Measurements from ENCODE around the gene PTK6. TPM values are rescaled to one million over a fixed set of nuclear protein-coding genes. Genes with fewer than 3 reads are reported as not detected.

Gene PTK6
- total and polyA plus RNA-seq, 4 donors: 0.10 to 4.6 (median 0.25) TPM

- DNase-seq (peak; percentile 51 to 76), ATAC-seq (ENCODE audit: low FRiP score) (no peak)
- intact Hi-C loops (cut with DNase I): loop anchor here in 1 of 2 donors (5.0 to 10.0 kb wide), 3 partner anchors 120 to 327 kb away; partner anchors contain the start of genes ABHD16B, RTEL1 and STMN3
- Histone ChIP-seq H3K36me3 (ENCODE audit: control insufficient read depth in 1 of 2, insufficient read depth in 2 of 2, low read length in 1 of 2) (no peaks in the 10 kb centered on the region), H3K27ac (ENCODE audit: low read depth in 1 of 2, low read length in 2 of 2) (no peak overlapping the region), H3K9me3 (ENCODE audit: control insufficient read depth, low read length) (no peaks in the 10 kb centered on the region), H3K4me3 (ENCODE audit: low read length in 2 of 2) (no peak overlapping the region), H3K4me1 (ENCODE audit: control insufficient read depth in 1 of 2, insufficient read depth in 2 of 2, low read length in 2 of 2) (no peaks in the 10 kb centered on the region), H3K27me3 (ENCODE audit: control insufficient read depth in 1 of 2, insufficient read depth in 2 of 2, low read length in 1 of 2) (no peaks in the 10 kb centered on the region)
- WGBS, 2 donors: 47 to 48% methylated on average over 48 to 49 of the region's 49 CpGs
Observed at GRCh38 chr20:63534831-63535651, 2.1 kb downstream of the PTK6 start.

- no peaks in the 10 kb centered on the region for H3K27me3 ChIP-seq (ENCODE audit: control insufficient read depth in 1 of 2, insufficient read depth in 2 of 2, low read length in 1 of 2)
- DNase-seq (peak; percentile 41 to 71), ATAC-seq (ENCODE audit: low FRiP score) (no peak)
- no peak overlapping the region for H3K27ac ChIP-seq (ENCODE audit: low read depth in 1 of 2, low read length in 2 of 2)
- H3K9me3 ChIP-seq (ENCODE audit: control insufficient read depth, low read length): no peaks in the 10 kb centered on the region
- intact Hi-C loops (cut with DNase I): loop anchor here in 1 of 2 donors (10.0 kb wide), 2 partner anchors 120 to 240 kb away; partner anchors contain the start of genes RTEL1 and STMN3
- H3K36me3 ChIP-seq (ENCODE audit: control insufficient read depth in 1 of 2, insufficient read depth in 2 of 2, low read length in 1 of 2): no peaks in the 10 kb centered on the region
- H3K4me1 ChIP-seq (ENCODE audit: control insufficient read depth in 1 of 2, insufficient read depth in 2 of 2, low read length in 2 of 2): no peaks in the 10 kb centered on the region
- H3K4me3 ChIP-seq (ENCODE audit: low read length in 2 of 2): no peak overlapping the region
- WGBS, 2 donors: 42 to 44% methylated on average over 12 of the region's 12 CpGs
Observed at GRCh38 chr20:63534427-63534830, 2.7 kb downstream of the PTK6 start.

- ATAC-seq (ENCODE audit: low FRiP score) (no peak), DNase-seq (peak; percentile 50 to 72)
- WGBS, 2 donors: 63 to 69% methylated on average over 28 of the region's 28 CpGs
- Histone ChIP-seq H3K9me3 (ENCODE audit: control insufficient read depth, low read length) (no peaks in the 10 kb centered on the region), H3K4me1 (ENCODE audit: control insufficient read depth in 1 of 2, insufficient read depth in 2 of 2, low read length in 2 of 2) (no peaks in the 10 kb centered on the region), H3K36me3 (ENCODE audit: control insufficient read depth in 1 of 2, insufficient read depth in 2 of 2, low read length in 1 of 2) (no peaks in the 10 kb centered on the region), H3K27me3 (ENCODE audit: control insufficient read depth in 1 of 2, insufficient read depth in 2 of 2, low read length in 1 of 2) (no peaks in the 10 kb centered on the region), H3K4me3 (ENCODE audit: low read length in 2 of 2) (no peak overlapping the region), H3K27ac (ENCODE audit: low read depth in 1 of 2, low read length in 2 of 2) (no peak overlapping the region)
- intact Hi-C loops (cut with DNase I): loop anchor here in 1 of 2 donors (10.0 kb wide), 2 partner anchors 121 to 241 kb away; partner anchors contain the start of genes RTEL1 and STMN3
Observed at GRCh38 chr20:63533871-63534393, 3.2 kb downstream of the PTK6 start.

- Histone ChIP-seq H3K4me3 (ENCODE audit: low read length in 2 of 2) (no peak overlapping the region), H3K4me1 (ENCODE audit: control insufficient read depth in 1 of 2, insufficient read depth in 2 of 2, low read length in 2 of 2) (no peaks in the 10 kb centered on the region), H3K36me3 (ENCODE audit: control insufficient read depth in 1 of 2, insufficient read depth in 2 of 2, low read length in 1 of 2) (no peaks in the 10 kb centered on the region), H3K9me3 (ENCODE audit: control insufficient read depth, low read length) (no peaks in the 10 kb centered on the region), H3K27me3 (ENCODE audit: control insufficient read depth in 1 of 2, insufficient read depth in 2 of 2, low read length in 1 of 2) (no peaks in the 10 kb centered on the region), H3K27ac (ENCODE audit: low read depth in 1 of 2, low read length in 2 of 2) (no peak overlapping the region)
- 67 to 69% methylated on average over 14 of the region's 14 CpGs for WGBS, 2 donors
- intact Hi-C loops (cut with DNase I): loop anchor here in 1 of 2 donors (10.0 kb wide), 2 partner anchors 121 to 241 kb away; partner anchors contain the start of genes RTEL1 and STMN3
- DNase-seq: peak in 1 of 2 donors; percentile 62
- no peak for ATAC-seq (ENCODE audit: low FRiP score)
Observed at GRCh38 chr20:63533388-63533787, 3.8 kb downstream of the PTK6 start.

GRCh38 chr20:63532449-63532971, 4.7 kb downstream of the PTK6 start:
- no peaks in the 10 kb centered on the region for H3K27me3 ChIP-seq (ENCODE audit: control insufficient read depth in 1 of 2, insufficient read depth in 2 of 2, low read length in 1 of 2)
- no peaks in the 10 kb centered on the region for H3K9me3 ChIP-seq (ENCODE audit: control insufficient read depth, low read length)
- intact Hi-C loops (cut with DNase I): loop anchor here in 1 of 2 donors (10.0 kb wide), 2 partner anchors 122 to 242 kb away; partner anchors contain the start of genes RTEL1 and STMN3
- DNase-seq (peak in 1 of 2 donors; percentile 68), ATAC-seq (ENCODE audit: low FRiP score) (no peak)
- H3K27ac ChIP-seq (ENCODE audit: low read depth in 1 of 2, low read length in 2 of 2): no peak overlapping the region
- 78 to 84% methylated on average over 24 of the region's 24 CpGs for WGBS, 2 donors
- H3K4me1 ChIP-seq (ENCODE audit: control insufficient read depth in 1 of 2, insufficient read depth in 2 of 2, low read length in 2 of 2): no peaks in the 10 kb centered on the region
- H3K36me3 ChIP-seq (ENCODE audit: control insufficient read depth in 1 of 2, insufficient read depth in 2 of 2, low read length in 1 of 2): no peaks in the 10 kb centered on the region
- no peak overlapping the region for H3K4me3 ChIP-seq (ENCODE audit: low read length in 2 of 2)

GRCh38 chr20:63531686-63532448, 5.3 kb downstream of the PTK6 start:
- WGBS, 2 donors: 78 to 79% methylated on average over 27 of the region's 27 CpGs
- intact Hi-C loops (cut with DNase I): loop anchor here in 1 of 2 donors (10.0 kb wide), 2 partner anchors 123 to 243 kb away; partner anchors contain the start of genes RTEL1 and STMN3

GRCh38 chr20:63530788-63531160, 6.4 kb downstream of the PTK6 start:
- Histone ChIP-seq H3K4me1 (ENCODE audit: control insufficient read depth in 1 of 2, insufficient read depth in 2 of 2, low read length in 2 of 2) (no peaks in the 10 kb centered on the region), H3K27ac (ENCODE audit: low read depth in 1 of 2, low read length in 2 of 2) (no peak overlapping the region), H3K4me3 (ENCODE audit: low read length in 2 of 2) (no peak overlapping the region), H3K9me3 (ENCODE audit: control insufficient read depth, low read length) (no peaks in the 10 kb centered on the region), H3K27me3 (ENCODE audit: control insufficient read depth in 1 of 2, insufficient read depth in 2 of 2, low read length in 1 of 2) (no peaks in the 10 kb centered on the region), H3K36me3 (ENCODE audit: control insufficient read depth in 1 of 2, insufficient read depth in 2 of 2, low read length in 1 of 2) (no peaks in the 10 kb centered on the region)
- intact Hi-C loops (cut with DNase I): loop anchor here in 1 of 2 donors (10.0 kb wide), 2 partner anchors 124 to 244 kb away; partner anchors contain the start of genes RTEL1 and STMN3
- ATAC-seq (ENCODE audit: low FRiP score): no peak
- no peak for DNase-seq
- WGBS, 2 donors: 79% methylated on average over 14 of the region's 14 CpGs

More at GRCh38 chr20:63531686-63532448, 5.3 kb downstream of the PTK6 start:
- no peak overlapping the region for H3K4me3 ChIP-seq (ENCODE audit: low read length in 2 of 2)
- no peaks in the 10 kb centered on the region for H3K36me3 ChIP-seq (ENCODE audit: control insufficient read depth in 1 of 2, insufficient read depth in 2 of 2, low read length in 1 of 2)
- no peaks in the 10 kb centered on the region for H3K9me3 ChIP-seq (ENCODE audit: control insufficient read depth, low read length)
- no peaks in the 10 kb centered on the region for H3K27me3 ChIP-seq (ENCODE audit: control insufficient read depth in 1 of 2, insufficient read depth in 2 of 2, low read length in 1 of 2)
- peak in 1 of 2 donors; percentile 63 for DNase-seq
- H3K27ac ChIP-seq (ENCODE audit: low read depth in 1 of 2, low read length in 2 of 2): no peak overlapping the region
- H3K4me1 ChIP-seq (ENCODE audit: control insufficient read depth in 1 of 2, insufficient read depth in 2 of 2, low read length in 2 of 2): no peaks in the 10 kb centered on the region
- ATAC-seq (ENCODE audit: low FRiP score): no peak

Data from aorta (tissue), 5 donors.